Measurements from ENCODE around the gene KDSR. TPM values are rescaled to one million over a fixed set of nuclear protein-coding genes. Genes with fewer than 3 reads are reported as not detected.

Gene KDSR
- total RNA-seq, 1 experiment from 2014 or later: 41.7 TPM

DNA sequence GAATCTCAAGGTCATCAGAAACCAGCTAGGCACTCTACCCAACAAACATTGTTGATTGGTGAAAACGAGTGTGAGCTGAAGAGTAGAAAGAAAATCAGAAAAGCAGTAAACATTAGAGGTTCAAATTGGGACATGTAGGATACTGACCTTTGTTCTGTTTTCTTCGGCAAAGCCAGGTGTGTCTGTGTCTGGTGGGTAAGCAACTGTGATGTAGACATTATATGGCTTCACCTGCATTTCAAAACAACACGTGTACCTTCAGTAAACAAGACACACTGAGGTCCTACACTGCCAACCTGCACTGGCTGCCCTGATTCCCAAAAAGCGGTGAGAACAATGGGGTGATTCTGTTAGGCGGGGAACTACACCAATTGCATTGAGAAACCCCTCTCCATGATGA lies 22.7 kb downstream of the KDSR start:
- CTCF ChIA-PET: no interaction called here
- no peaks in the 10 kb centered on the region for H3K4me1 ChIP-seq (replicated peaks; ENCODE audit: insufficient read depth)
- H3K27me3 ChIP-seq (ENCODE audit: insufficient read depth, low read depth): no peaks in the 10 kb centered on the region
- POLR2A ChIA-PET (ENCODE audit: unreplicated experiment): no interaction called here
- H4K20me1 ChIP-seq (ENCODE audit: insufficient read depth): no peaks in the 10 kb centered on the region; the same call in 1 of the 2 replicates
- H3F3A ChIP-seq (ENCODE audit: insufficient read depth, low read depth): 0 out of 2 replicates have a peak, but pooled peaks cover 3% of the 10 kb centered on the region
- no TSS peak for BruUV-seq (replicated peaks)
- no peaks in the 10 kb centered on the region for H3K9me2 ChIP-seq (ENCODE audit: insufficient read depth)
- H3K4me3 ChIP-seq: no peak overlapping the region
- H2AFZ ChIP-seq: no peak overlapping the region
- DNase-seq: no peak
- no peak overlapping the region for H3K27ac ChIP-seq
- intact Hi-C loops (cut with micrococcal nuclease; ENCODE audit: unreplicated experiment): loop anchor here (5.0 kb wide), 1 partner anchor 327 kb away; no protein-coding TSS in a partner anchor
- TF ChIP-seq, protein P1, sequence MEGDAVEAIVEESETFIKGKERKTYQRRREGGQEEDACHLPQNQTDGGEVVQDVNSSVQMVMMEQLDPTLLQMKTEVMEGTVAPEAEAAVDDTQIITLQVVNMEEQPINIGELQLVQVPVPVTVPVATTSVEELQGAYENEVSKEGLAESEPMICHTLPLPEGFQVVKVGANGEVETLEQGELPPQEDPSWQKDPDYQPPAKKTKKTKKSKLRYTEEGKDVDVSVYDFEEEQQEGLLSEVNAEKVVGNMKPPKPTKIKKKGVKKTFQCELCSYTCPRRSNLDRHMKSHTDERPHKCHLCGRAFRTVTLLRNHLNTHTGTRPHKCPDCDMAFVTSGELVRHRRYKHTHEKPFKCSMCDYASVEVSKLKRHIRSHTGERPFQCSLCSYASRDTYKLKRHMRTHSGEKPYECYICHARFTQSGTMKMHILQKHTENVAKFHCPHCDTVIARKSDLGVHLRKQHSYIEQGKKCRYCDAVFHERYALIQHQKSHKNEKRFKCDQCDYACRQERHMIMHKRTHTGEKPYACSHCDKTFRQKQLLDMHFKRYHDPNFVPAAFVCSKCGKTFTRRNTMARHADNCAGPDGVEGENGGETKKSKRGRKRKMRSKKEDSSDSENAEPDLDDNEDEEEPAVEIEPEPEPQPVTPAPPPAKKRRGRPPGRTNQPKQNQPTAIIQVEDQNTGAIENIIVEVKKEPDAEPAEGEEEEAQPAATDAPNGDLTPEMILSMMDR (conservative IDR thresholded peaks at IDR 0.05): no peak
- no peak for TF ChIP-seq EZH2 (IDR thresholded peaks at IDR 0.05; ENCODE audit: low read depth)
- peaks cover 22% of the 10 kb centered on the region for H3K36me3 ChIP-seq (ENCODE audit: low read depth)
- H3K4me2 ChIP-seq: no peak overlapping the region
- H3K79me2 ChIP-seq (ENCODE audit: low read depth): no peaks in the 10 kb centered on the region
- H3K9me3 ChIP-seq (ENCODE audit: insufficient read depth, low read depth): no peaks in the 10 kb centered on the region

DNA sequence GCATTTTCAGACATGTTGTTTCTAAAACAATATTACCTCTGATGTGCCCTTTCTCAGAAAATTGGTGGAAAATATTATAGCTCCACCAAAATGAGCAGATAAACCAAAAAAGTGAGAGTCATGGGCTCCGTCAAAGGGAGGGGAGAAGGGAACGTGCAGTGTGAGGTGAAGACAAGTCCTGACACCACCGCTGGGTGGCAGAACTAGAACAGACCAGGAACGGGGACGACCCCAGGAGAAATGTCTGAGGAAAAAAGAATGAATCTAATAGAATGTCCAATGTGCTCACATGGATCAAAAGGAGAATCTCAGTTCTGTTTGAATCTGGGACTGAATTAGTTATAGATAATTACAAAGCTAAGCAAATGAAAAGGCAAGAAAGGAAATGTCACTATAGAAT lies 24.8 kb downstream of the KDSR start:
- H3K27me3 ChIP-seq (ENCODE audit: insufficient read depth, low read depth): no peaks in the 10 kb centered on the region
- no TSS peak for BruUV-seq (replicated peaks)
- peaks cover 7% of the 10 kb centered on the region; the same call in 1 of the 2 replicates for H3F3A ChIP-seq (ENCODE audit: insufficient read depth, low read depth)
- H3K9me2 ChIP-seq (ENCODE audit: insufficient read depth): no peaks in the 10 kb centered on the region
- H2AFZ ChIP-seq: no peak overlapping the region
- H3K9me3 ChIP-seq (ENCODE audit: insufficient read depth, low read depth): no peaks in the 10 kb centered on the region
- no peak for TF ChIP-seq EZH2 (IDR thresholded peaks at IDR 0.05; ENCODE audit: low read depth)
- TF ChIP-seq, protein P1 (conservative IDR thresholded peaks at IDR 0.05): peak; percentile 36; the same call in 1 of the 2 replicates
- DNase-seq: no peak
- no peak overlapping the region for H3K4me3 ChIP-seq
- peaks cover 3% of the 10 kb centered on the region; the same call in 1 of the 2 replicates for H3K4me1 ChIP-seq (replicated peaks; ENCODE audit: insufficient read depth)
- no peak overlapping the region for H3K4me2 ChIP-seq
- peaks cover 28% of the 10 kb centered on the region for H3K36me3 ChIP-seq (ENCODE audit: low read depth)
- H4K20me1 ChIP-seq (ENCODE audit: insufficient read depth): no peaks in the 10 kb centered on the region
- intact Hi-C loops (cut with micrococcal nuclease; ENCODE audit: unreplicated experiment): loop anchor here (5.0 kb wide), 1 partner anchor 325 kb away; no protein-coding TSS in a partner anchor
- H3K79me2 ChIP-seq (ENCODE audit: low read depth): no peaks in the 10 kb centered on the region
- CTCF ChIA-PET: interaction anchor here (0.6 to 0.7 kb wide), 2 partner anchors 10 to 326 kb away, joined by 3 to 6 read pairs; no protein-coding TSS in a partner anchor
- no peak overlapping the region for H3K27ac ChIP-seq
- POLR2A ChIA-PET (ENCODE audit: unreplicated experiment): no interaction called here

DNA sequence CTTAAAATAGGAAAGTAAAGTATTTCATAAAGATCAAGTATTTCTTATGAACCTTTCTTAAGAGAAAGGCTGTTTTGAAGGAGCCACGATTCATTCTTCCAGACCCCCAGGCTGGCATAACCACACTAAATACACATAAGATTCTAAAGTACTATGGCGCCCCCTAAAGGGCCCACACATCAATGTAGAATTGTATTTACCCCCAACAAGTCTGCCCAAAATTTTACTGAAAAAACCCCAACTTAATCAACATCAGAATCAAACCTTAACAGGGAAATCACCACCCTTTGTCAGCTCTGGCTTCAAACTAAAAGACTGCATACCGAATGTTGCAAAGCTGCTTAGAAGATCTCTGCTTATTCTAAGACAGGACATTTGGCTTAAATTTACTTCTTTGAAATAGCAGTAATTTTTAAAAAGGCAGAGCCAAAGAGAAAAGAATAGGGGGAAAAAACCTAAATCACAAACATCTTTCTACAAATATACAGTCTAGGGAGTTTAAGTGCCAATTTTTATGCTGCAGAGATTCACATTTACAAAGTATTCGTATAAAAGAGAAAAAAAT lies 27.0 kb downstream of the KDSR start:
- Histone ChIP-seq H3F3A (ENCODE audit: insufficient read depth, low read depth) (peaks cover 25% of the 10 kb centered on the region; the same call in 1 of the 2 replicates), H3K9me3 (ENCODE audit: insufficient read depth, low read depth) (no peaks in the 10 kb centered on the region), H3K4me3 (no peak overlapping the region), H2AFZ (no peak overlapping the region), H4K20me1 (ENCODE audit: insufficient read depth) (no peaks in the 10 kb centered on the region), H3K27me3 (ENCODE audit: insufficient read depth, low read depth) (no peaks in the 10 kb centered on the region), H3K27ac (no peak overlapping the region), H3K4me1 (replicated peaks; ENCODE audit: insufficient read depth) (peaks cover 21% of the 10 kb centered on the region), H3K4me2 (no peak overlapping the region), H3K9me2 (ENCODE audit: insufficient read depth) (no peaks in the 10 kb centered on the region), H3K36me3 (ENCODE audit: low read depth) (peaks cover 39% of the 10 kb centered on the region), H3K79me2 (ENCODE audit: low read depth) (no peaks in the 10 kb centered on the region)
- intact Hi-C loops (cut with micrococcal nuclease; ENCODE audit: unreplicated experiment): loop anchor here (5.0 to 10.0 kb wide), 3 partner anchors 165 to 505 kb away; no protein-coding TSS in a partner anchor
- no peak for TF ChIP-seq EZH2 (IDR thresholded peaks at IDR 0.05; ENCODE audit: low read depth)
- TF ChIP-seq, protein P1 (conservative IDR thresholded peaks at IDR 0.05): peak; percentile 68
- ChIA-PET CTCF (no interaction called here), POLR2A (ENCODE audit: unreplicated experiment) (interaction anchor here (0.6 kb wide), 1 partner anchor 25 kb away, joined by 5 read pairs; no protein-coding TSS in a partner anchor)
- no TSS peak for BruUV-seq (replicated peaks)
- no peak for DNase-seq

All from PC-9 (cell line).